Inferior parietal cortex (tissue), 1 donor: Measurements from ENCODE around the gene NRIP3.

Experiments
- DNase-seq: peaks from one replicate; pipeline ENCODE4 v3.0.0-alpha.2; 2016; ENCODE audit errors: extremely low spot score

Gene NRIP3

DNA sequence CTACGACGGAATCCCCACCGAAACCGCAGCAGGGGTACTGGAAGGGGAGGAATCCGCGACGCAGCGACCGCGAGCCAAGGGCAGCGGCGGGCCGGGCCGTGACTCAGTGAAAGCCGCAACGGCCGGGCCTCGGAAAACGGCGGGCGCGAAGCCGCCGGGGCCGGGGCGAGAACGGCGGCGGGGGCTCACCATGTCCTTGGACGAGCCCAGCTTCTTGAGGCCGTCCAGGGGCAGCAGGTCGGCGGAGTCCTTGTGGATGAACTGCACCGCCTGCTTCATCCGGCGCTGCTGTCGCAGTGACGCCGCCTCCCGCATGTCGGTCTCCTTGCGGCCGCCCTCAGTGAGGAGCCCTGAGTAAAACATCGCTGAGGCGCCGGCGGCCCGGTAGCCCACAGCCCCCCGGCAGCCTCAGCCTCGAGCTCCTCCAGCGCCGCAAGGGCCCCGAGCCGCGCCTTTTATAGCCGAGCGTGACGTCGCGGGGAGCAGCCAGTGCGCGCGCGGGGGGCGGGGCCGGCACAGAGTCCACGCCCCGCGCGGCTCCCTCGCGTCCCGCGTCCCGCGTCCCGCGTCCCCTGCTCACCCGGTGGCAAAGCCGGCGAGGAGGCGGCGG lies at the start of gene NRIP3:
TSS of gene NRIP3 (minus strand) at position 429 of the 610 bp plus-strand sequence. CDS start at position 363, 66 bp downstream.
- DNase-seq = peak; percentile 50

DNA sequence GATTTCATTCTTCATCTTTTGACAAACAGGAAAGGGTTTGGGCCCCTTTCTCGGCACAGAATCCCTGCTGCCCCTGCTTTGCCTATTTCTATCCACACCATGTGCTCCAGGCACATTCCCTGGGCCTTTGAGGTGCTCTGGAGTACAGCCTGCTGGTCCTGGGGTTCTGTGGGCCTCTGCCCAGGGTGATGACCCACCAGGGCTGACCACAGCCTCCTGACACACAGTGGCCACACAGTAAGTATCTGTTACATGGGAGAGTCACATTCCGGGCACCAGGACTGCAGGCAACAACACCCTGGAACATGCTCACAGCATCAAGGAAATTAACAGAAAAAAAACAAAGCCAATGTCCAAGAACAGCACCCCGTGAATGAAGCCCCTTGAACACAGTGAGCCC lies 48.5 kb upstream of the NRIP3 start:
- no peak for DNase-seq

DNA sequence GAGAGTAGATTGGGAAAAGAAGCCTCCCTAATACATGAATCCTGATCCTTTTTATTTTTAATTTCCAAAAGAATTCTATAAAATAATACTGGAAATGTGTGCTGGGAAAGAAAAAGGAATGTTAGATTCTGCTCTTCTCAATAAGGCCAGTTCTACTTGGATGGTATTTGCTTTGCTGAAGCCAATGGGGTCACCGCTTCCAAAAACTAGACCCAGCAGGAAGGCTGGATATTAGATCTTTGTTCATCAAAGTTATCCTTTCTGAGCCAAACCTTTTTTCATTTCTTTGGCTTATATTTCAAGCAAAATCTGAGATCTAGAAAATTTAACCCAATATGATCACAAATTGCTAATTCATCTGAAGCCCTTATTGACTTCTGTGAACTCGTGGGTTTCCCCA lies 46.2 kb upstream of the NRIP3 start:
- DNase-seq = no peak

- peak; percentile 22 for DNase-seq
Measured at GRCh38 chr11:9047964-9048523, 44.2 kb upstream of the NRIP3 start.

- DNase-seq = no peak
Measured at GRCh38 chr11:9046481-9046880, 42.7 kb upstream of the NRIP3 start.

GRCh38 chr11:9042488-9042887 lies 38.7 kb upstream of the NRIP3 start:
- no peak for DNase-seq

DNA sequence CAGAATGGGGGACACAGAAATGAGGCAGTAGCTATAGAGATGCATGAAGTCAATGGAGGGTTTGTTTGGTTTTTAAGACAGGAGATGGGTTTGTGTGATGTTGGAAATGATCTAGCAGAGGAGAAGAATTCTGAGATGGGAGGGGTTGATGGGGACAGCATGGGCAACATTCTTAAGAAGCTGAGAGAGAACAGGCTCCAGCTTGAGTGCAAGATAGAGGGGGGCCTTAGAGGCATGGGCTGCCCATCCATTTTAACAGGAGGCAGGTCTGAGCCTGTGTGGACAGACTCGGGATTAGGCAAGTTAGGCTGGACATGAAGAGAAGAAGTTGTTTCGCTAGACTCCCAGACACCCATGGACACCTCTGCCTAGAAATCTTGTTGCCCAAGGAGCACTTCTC lies 37.9 kb upstream of the NRIP3 start:
- no peak for DNase-seq

- no peak for DNase-seq
Measured at GRCh38 chr11:9040410-9040809, 36.6 kb upstream of the NRIP3 start.

GRCh38 chr11:9039863-9040262 lies 36.1 kb upstream of the NRIP3 start:
- no peak for DNase-seq

- DNase-seq = no peak
Measured at GRCh38 chr11:9039198-9039597, 35.4 kb upstream of the NRIP3 start.

- DNase-seq = no peak
Measured at GRCh38 chr11:9038541-9038940, 34.7 kb upstream of the NRIP3 start.

DNA sequence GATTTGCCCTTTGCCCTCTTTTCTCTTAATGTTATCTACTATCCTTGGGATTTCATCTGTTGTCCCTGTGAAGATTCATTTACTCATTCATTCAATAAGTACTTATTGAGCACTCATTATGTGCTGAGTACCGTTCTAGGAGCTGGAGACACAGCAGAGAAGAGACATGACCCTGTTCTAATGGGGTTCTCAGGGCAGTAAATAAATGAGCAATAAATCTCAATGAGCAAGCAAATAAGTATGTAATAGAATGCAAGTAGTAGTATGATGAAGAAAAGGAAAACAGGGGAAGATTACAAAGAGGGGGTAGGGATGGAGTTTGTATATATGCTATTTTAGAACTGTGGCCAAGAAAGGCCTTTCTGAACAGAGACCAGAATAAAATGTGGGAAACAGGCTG lies 34.2 kb upstream of the NRIP3 start:
- no peak for DNase-seq

- no peak for DNase-seq
Measured at GRCh38 chr11:9037046-9037780, 33.4 kb upstream of the NRIP3 start.

- DNase-seq = no peak
Measured at GRCh38 chr11:9030601-9031000, 26.8 kb upstream of the NRIP3 start.

GRCh38 chr11:9029422-9029821 lies 25.6 kb upstream of the NRIP3 start:
- no peak for DNase-seq

DNA sequence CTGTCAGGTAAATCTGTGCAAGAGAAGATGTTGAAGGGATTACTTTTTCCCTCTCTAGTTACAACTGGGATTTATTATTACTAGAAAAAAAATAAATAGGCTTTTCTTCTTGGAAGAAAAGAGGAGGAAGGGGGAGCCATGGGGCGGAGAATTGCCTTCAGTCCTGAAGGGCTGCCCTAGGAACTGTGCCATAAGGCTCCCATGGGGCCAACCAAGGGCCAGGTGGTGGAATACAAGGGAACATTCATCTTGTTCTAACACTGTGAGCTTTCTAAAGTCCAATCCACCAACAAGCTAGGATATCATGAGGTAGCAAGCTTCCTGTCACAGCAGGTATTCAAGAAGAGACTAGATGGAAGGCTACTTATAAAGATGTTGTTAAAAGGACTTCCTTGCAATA lies 24.8 kb upstream of the NRIP3 start:
- no peak for DNase-seq

- no peak for DNase-seq
Measured at GRCh38 chr11:9025101-9025850, 21.5 kb upstream of the NRIP3 start.

- no peak for DNase-seq
Measured at GRCh38 chr11:9022961-9023680, 19.3 kb upstream of the NRIP3 start.

- DNase-seq = no peak
Measured at GRCh38 chr11:9020916-9021315, 17.1 kb upstream of the NRIP3 start.

DNA sequence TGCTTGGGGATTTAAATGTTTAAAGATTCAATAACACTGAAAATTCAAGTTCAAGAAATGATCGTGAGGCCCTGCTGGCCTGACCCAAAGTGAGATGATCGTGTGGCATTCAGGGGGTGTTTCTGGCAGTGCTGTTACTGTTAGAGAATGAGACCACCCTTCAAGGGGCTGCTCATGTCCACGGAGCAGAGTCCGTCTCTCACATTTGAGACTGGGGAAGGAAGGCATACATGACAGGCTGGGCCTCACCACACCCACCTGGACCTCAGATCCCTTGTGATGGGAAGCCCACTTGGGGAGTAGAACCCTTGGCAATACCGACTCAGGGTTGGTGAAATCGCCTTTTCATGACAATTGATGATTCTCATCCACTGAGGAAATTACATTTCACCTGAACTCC lies 16.1 kb upstream of the NRIP3 start:
- no peak for DNase-seq

- DNase-seq = no peak
Measured at GRCh38 chr11:9017773-9018172, 14.0 kb upstream of the NRIP3 start.
